ENCODE measurements around the gene HPSE2. TPM values are rescaled to one million over a fixed set of nuclear protein-coding genes. Genes with fewer than 3 reads are reported as not detected.

HPSE2 gene
- polyA plus RNA-seq, 2 of the 4 experiments (the other 2 are of a cell fraction) = not detected

GRCh38 chr10:99172128-99172738, 63.4 kb downstream of the HPSE2 start:
- 3% methylated on average over 5 of the region's 5 CpGs for WGBS (ENCODE audit: missing lambda C conversion rate)
- no peaks in the 10 kb centered on the region for H3K4me1 ChIP-seq
- no peaks in the 10 kb centered on the region for H3K9me3 ChIP-seq
- H3K27ac ChIP-seq = no peak overlapping the region
- no peak overlapping the region for H3K4me3 ChIP-seq
- ATAC-seq = peak; percentile 88 to 89
- peak; percentile 49 to 60 for DNase-seq (ENCODE audit: low read depth in 1 of 2, low spot score in 1 of 2)
- H3K4me2 ChIP-seq = no peak overlapping the region
- TF ChIP-seq ZNF302 (CRISPR knock-in tag; IDR thresholded peaks at IDR 0.05) (no peak), ESRRA (IDR thresholded peaks at IDR 0.05; ENCODE audit: borderline replicate concordance, low read length) (no peak), TP53 (CRISPR knock-in tag; IDR thresholded peaks at IDR 0.05) (no peak), EP300 (IDR thresholded peaks at IDR 0.05) (no peak), RARB (CRISPR knock-in tag; IDR thresholded peaks at IDR 0.05) (no peak), ZFP36 (IDR thresholded peaks at IDR 0.05; ENCODE audit: borderline replicate concordance, partially characterized antibody) (no peak), RNF2 (IDR thresholded peaks at IDR 0.05; ENCODE audit: borderline replicate concordance, low read depth) (no peak), PBX3 (IDR thresholded peaks at IDR 0.05) (no peak), NFE2L2 (conservative IDR thresholded peaks at IDR 0.05; ENCODE audit: low read length) (no peak), BCL3 (IDR thresholded peaks at IDR 0.05) (no peak), CTCF (IDR thresholded peaks at IDR 0.05) (peak; percentile 48), HMGXB4 (CRISPR knock-in tag; IDR thresholded peaks at IDR 0.05; ENCODE audit: borderline replicate concordance) (no peak), HES2 (IDR thresholded peaks at IDR 0.05) (no peak), NR3C1 (IDR thresholded peaks at IDR 0.05) (no peak), SMC3 (IDR thresholded peaks at IDR 0.05) (peak; percentile 46), FOXS1 (CRISPR knock-in tag; IDR thresholded peaks at IDR 0.05) (no peak), HDAC2 (IDR thresholded peaks at IDR 0.05) (no peak), HOXA7 (CRISPR knock-in tag; IDR thresholded peaks at IDR 0.05) (no peak), POLR2AphosphoS2 (conservative IDR thresholded peaks at IDR 0.05; ENCODE audit: low read length) (no peak), CEBPB (IDR thresholded peaks at IDR 0.05) (0 out of 4 replicates have a peak, but pooled peaks of 1 of the 2 experiments have one; percentile 12), TFCP2L1 (CRISPR knock-in tag; IDR thresholded peaks at IDR 0.05) (no peak), RCOR1 (IDR thresholded peaks at IDR 0.05; ENCODE audit: low read depth, low read length) (no peak), POLR2A (IDR thresholded peaks at IDR 0.05; ENCODE audit: low read length) (no peak), BHLHE40 (IDR thresholded peaks at IDR 0.05; ENCODE audit: low read depth, low read length) (no peak), ATOH8 (CRISPR knock-in tag; IDR thresholded peaks at IDR 0.05; ENCODE audit: low read depth) (no peak), JUN (IDR thresholded peaks at IDR 0.05) (no peak), ZSCAN20 (CRISPR knock-in tag; IDR thresholded peaks at IDR 0.05) (no peak), MAZ (IDR thresholded peaks at IDR 0.05; ENCODE audit: borderline replicate concordance, low read depth, low read length) (no peak), CBX2 (IDR thresholded peaks at IDR 0.05; ENCODE audit: borderline replicate concordance, low read depth) (no peak), RAD21 (conservative IDR thresholded peaks at IDR 0.05 in 1 of 2, IDR thresholded peaks at IDR 0.05 in 1 of 2) (peak; percentile 64 to 68)
- FAIRE-seq = no peak
- ChIA-PET POLR2A (no interaction called here), CTCF (interaction anchor here (0.6 to 1.9 kb wide), 7 partner anchors 9 to 705 kb away, joined by 3 to 10 read pairs (median 3); no protein-coding TSS in a partner anchor)

Data from A549 (cell line).